HG03108 (cell line): ENCODE results near the gene ANAPC5.
"Not testable (repeated sequence)": the region's sequence is repeated elsewhere in the genome, so short reads cannot be mapped to it uniquely, and the experiment has no call there.

Experiments
- ATAC-seq: cut with Tn5 transposase; IDR thresholded peaks from one replicate; pipeline ENCODE4 v1.9.1; 2021; ENCODE audit warnings: moderate library complexity; ENCODE audit not compliant: unreplicated experiment

The ANAPC5 gene, protein sequence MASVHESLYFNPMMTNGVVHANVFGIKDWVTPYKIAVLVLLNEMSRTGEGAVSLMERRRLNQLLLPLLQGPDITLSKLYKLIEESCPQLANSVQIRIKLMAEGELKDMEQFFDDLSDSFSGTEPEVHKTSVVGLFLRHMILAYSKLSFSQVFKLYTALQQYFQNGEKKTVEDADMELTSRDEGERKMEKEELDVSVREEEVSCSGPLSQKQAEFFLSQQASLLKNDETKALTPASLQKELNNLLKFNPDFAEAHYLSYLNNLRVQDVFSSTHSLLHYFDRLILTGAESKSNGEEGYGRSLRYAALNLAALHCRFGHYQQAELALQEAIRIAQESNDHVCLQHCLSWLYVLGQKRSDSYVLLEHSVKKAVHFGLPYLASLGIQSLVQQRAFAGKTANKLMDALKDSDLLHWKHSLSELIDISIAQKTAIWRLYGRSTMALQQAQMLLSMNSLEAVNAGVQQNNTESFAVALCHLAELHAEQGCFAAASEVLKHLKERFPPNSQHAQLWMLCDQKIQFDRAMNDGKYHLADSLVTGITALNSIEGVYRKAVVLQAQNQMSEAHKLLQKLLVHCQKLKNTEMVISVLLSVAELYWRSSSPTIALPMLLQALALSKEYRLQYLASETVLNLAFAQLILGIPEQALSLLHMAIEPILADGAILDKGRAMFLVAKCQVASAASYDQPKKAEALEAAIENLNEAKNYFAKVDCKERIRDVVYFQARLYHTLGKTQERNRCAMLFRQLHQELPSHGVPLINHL

DNA sequence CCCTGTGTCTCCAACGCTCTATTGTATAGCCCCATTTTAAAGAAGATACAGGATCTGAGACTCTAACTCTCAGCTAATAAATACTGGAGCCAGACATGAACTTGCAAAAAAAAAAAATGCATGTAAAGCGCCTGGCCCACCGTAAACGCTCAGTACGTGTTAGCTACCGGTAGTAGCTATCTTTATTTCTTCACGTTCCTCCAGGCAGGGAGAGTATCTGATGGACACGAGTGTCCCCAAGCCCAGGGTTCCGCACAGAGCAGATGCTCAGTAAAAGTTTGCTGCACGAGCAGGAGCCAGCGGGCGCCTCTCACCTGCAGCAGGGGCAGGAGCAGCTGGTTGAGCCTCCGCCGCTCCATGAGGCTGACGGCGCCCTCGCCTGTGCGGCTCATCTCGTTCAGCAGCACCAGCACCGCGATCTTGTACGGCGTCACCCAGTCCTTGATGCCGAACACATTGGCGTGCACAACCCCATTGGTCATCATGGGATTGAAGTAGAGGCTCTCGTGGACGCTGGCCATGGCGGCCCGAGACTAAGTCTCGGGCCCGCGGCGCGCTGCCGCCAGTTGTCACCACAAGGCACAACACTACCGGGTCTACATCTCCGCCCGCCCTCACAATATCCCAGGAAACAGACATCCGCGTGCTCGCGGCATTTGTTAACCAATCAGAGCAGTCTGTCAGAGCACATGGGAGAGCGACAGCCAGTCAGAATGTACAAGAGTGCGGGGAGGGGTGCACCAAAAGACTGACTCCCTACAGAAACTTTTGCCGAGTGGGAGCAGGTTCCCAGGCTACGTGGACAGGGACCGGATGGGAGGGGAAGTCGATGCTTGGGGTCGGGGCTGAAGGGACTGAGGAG lies at the start of gene ANAPC5:
Gene ANAPC5, minus strand, starts transcription at position 592 of the 862 bp plus-strand sequence. Its CDS starts 71 bp downstream, at position 521.
- peak; percentile 99 for ATAC-seq

DNA sequence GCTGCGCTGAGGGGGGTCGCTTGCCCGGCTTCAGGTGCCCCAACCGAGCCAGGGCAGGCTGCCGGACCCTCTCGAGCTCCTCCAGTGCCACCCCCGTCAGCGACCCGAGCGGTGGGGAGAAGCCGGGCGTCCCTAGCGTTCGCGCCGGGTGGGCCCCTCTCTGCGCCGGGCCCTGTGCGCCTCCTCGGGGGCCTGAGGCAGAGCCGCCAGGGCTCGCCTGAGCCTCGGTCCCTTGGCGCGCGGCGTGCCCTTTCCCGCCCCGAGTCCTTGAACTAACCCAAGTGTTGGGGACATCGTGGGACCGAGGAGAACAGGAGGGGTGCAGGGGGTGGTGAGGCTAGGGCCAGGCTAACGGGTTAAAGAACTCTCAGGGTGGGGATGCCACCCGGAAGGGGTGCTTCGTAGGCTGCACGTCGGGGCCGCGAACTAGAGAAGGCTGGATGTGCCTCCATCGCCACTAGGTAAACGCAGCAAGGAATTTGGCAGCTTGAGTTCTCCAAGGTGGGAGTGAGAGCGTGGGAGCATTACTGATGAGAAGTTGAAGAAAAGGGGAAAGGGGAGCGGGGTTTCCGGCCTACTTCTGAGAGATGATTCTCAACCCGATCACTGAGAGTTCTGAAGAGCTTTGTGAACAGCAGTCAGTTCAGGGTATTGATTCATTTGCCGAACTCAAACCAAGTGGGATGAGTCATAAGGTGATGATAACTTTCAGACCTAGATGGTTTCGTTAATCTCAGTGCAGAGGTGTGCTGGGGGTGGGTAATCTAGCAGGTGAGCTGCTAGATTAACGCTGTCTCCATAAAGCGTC lies 48.3 kb upstream of the ANAPC5 start:
- peak; percentile 28 for ATAC-seq

DNA sequence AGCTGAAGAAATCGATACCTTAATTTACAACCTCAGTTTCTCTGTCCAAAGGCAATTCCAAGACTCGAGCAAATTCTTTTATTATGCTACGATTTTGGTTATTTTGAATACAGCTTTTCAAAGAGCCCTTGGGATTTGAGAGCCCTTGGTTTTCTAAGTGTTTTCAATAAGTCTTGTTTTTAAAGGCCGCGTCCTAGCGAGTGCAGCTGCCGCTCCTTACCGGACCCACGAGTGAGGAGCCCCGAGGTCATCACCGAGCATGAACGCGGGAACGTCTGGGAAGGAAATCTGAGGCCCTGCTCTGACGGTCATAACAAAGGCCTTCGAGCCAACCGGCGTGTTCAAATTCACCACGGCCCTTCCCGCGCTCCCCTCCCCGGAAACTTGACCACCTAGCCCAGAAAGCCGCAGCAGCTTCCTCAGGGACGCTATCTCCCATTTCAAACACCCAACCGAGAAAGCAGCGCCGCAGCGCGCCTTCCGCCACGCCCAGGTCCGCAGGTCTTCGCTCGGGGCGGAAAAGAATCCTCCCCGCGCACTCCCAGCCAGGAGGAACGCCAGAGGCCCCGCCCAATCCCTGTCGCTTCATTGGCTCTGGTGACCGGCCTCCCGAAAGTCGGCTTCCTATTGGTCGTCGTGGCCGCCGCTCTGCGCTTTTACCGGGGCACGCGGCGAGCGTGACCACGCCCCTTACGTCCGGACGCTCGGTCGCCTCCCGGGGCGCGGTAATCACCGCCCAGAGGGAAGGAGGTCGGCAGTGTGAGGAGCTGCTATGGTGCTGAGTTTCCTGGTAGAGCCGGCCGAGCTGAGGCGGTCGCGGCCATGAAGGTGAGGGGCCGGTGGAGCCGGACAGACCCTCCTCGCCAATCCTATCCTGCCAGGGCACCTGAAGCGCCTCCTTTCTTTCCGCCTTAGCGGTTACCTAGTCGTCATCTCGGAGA lies 47.5 kb upstream of the ANAPC5 start, which contains the start of gene RNF34:
Gene RNF34, plus strand, starts transcription at position 728 of the 941 bp plus-strand sequence. Its CDS starts 95 bp downstream, at position 823.
- ATAC-seq, result peak; percentile 94

DNA sequence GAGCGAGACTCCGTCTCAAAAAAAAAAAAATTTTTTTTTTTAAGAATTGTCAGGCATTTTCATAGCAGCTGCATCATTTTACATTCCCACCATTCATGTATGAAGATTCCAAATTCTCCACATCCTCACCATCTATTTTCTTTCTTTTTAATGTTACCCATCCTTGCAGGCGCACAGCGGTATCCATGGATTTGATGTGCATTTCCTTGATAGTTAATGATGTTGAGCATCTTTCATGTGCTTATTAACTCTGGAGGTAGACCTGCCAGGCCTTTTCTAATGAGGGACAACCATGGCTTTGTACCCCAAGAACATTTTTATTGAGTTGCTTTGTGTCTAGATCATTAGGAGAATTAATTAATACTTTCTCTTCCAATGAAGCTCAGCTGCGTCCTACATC lies 46.1 kb upstream of the ANAPC5 start:
- no peak for ATAC-seq

DNA sequence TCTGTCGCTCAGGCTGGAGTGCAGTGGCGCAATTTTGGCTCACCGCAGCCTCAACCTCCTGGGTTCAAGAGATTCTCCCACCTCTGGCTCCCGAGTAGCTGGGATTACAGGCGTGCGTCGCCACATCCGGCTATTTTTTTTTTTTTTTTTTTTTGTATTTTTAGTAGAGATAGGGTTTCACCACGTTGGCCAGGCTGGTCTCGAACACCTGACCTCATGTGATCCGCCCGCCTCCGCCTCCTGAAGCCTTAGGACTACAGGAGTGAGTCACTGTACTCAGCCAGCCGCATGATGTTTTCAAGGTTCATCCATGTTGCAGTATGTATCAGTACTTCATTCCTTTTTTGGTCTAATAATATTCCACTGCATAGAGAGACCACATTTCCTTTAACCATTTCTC lies 45.3 kb upstream of the ANAPC5 start:
- ATAC-seq, result no peak

DNA sequence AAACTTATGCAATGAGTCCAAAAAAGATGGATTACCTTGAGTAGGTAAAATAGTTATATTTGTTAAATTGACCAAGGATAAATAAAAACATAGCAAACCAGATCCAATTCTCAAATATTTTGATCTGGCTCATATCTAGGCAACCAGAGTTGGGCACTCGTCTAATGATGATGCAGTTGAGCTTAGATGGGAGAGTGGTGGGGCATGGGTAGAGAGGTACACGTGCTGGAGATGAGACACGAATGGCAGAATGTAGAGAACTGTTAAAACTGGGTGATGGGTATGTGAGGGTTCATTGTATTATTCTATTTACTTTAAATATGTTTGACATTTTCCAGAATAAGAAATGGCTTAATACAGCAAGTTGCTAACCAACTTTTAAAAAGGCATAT lies 40.1 kb upstream of the ANAPC5 start:
- ATAC-seq, result no peak

DNA sequence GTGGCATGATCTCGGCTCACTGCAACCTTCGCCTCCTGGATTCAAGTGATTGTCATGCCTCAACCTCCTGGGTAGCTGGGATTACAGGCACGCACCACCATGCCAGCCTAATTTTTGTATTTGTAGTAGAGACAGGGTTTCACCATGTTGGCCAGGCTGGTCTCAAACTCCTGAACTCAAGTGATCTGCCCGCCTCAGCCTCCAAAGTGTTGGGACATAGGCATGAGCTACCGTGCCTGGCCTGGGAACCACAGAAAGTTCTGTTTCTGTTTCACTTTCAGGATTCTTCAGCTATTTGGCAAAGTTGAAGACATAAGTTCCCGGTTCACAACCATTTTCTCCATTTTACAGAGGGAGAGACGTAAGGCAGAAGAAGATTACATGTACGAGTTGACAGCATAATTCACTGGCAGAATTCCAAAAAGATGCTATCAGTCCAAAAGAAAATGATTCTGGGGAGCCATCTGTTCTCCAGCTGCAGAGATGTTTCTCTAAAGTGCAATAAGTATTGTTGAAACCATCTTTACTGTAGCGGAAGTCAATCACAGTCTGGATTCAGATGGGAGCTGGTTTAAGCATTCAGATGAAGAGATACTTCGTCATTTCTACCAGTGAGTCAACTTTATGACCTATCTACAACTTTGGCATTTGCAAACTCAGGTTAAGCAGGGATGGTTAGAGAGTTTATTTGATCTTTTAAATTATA lies 39.6 kb upstream of the ANAPC5 start:
- peak; percentile 56 for ATAC-seq

DNA sequence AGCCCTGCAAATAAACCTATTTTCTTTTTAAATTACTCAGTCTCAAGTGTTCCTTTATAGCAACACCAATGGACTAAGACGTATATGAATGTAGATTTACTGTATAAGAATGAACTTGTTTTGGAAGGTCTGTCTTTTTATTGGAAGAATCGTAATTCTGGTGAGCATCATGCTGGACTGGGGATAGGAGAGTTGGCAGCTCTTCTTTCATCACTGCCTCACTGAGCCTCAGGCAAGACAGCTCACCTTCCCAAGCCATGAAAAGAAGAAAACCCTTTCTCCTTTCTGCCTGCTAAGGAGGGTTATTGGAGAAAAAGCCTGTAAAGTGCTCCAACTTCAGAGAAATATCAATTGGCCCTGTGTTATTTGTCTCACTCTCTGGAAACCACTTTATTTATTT lies 38.6 kb upstream of the ANAPC5 start:
- ATAC-seq, result no peak

DNA sequence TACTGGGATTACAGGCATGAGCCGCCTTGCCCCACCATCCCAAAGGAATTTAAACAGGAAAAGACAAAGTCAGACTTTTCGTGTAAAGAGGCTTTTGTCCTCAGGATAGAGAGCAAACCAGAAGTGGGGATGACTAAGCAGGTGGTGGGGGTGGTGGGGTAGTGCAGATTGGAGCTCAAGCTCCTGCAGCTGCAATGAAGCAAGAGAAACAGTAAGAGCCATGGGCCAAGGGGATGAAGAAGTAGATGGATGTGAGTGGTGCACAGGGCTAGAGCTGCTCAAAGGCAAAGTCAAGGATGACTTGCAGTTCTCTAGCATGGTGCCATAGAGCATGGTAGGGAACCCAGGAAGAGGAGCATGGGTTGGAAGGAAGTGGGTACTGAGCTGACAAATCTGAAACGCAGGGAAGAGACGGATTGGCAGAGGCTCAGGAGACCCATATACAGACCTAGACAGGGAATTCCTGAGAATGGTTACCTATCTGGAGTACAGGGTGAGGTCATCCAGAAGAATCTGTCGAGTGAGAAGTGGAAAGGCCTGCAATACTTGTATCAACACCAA lies 36.3 kb upstream of the ANAPC5 start:
- no peak for ATAC-seq

DNA sequence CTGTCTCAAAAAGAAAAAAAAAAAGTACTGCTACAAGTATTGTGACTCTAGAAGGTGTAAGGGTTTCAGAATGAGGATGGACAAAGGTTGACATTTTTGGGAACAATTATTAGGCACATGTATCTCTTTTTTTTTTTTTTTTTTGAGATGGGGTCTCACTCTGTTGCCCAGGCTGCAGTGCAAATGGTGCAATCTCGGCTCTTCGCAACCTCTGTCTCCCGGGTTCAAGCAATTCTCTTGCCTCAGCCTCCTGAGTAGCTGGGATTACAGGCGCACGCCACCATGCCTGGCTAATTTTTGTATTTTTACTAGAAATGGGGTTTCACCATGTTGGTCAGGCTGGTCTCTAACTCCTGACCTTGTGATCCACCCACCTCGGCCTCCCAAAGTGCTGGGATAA lies 32.7 kb upstream of the ANAPC5 start:
- ATAC-seq, result not testable (repeated sequence)

DNA sequence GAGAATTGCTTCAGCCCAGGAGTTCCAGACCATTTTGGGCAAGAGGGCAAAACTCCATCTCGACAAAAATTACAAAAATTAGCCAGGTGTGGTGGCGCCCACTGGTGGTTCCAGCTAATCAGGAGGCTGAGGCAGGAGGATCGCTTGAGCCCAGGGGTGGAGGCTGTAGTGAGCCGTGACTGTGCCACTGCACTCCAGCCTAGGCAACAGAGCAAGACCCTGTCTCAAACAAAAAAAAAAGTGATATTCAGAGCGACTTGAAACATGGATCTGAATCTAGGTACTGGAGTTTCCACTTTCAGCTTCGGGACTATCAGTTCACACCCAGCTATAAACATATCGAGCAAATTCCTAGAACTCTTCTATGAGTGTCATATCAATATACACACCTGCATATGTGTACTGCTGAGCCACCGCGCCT lies 31.4 kb upstream of the ANAPC5 start:
- ATAC-seq, result no peak

DNA sequence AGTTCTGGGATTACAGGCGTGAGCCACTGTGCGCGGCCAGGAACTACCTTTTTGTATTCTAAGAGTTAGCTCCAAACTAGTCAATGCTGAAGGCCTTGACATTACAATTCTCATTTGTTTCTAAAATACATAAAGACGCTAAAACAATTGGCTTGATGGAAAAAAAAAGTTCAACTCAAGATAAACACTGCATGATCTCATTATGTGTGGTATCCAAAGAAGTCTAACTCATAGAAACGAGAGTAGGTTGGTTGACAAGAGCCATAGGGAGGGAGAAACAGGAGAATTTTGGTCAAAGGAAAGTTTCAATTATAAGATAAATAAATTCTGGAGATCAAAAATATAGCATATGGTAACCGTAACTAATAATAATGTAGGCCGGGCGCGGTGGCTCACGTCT lies 27.7 kb upstream of the ANAPC5 start:
- ATAC-seq, result no peak

DNA sequence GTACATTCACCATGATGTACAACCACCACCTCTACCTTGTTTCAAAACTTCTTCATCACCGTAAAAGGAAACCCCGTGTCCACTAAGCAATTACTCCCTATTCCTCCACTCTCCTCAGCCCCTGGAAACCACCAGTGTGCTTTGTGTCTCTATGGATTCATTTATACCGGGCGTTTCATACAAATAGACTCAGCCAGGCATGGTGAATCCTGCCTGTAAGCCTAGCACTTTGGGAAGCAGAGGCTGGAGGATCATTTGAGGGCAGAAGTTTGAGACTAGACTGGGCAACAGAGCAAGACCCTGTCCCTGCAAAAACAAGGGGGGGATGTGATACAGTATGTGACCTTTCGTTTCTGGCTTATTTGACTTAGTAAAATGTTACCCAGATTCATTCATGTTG lies 26.5 kb upstream of the ANAPC5 start:
- ATAC-seq, result no peak

DNA sequence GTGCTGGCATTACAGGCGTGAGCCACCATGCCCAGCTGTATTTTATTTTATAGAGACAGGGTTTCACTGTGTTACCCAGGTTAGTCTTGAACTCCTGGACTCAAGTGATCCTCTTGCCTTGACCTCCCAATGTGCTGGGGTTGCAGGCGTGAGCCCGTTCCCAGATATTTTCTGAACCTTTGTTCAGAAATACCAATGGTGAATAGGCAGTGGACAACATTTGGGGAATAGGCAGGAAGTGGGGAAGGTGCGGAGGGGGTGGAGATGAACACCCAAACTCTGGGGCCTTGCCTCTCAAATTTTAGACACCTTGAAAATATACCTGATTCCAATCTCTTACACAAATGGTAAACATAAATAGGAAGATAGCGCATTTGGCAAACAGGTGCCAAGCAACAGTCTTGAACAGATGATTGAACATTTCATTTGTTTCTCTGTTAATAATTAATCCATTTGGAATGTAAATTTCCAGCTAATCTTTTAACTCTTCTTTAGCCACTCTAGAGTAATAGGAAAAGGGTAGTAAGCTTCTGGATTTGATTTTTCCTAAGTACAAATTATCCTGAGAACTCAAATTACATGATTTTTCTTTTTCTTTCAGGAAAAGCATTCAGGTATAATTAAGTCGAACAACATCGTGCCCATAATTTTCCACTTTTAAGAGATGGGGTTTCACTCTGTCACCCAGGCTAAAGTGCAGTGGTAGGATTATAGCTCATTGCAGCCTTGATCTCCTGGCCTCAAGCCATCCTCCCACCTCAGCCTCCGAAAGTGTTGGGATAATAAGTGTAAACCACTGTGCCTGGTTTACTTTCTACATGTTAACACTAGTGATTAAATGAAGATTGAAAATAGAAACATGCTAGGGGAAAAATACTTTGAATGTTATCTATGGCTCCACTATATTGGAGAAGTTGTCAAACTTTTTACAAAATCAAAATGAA lies 24.8 kb upstream of the ANAPC5 start:
- ATAC-seq, result no peak

DNA sequence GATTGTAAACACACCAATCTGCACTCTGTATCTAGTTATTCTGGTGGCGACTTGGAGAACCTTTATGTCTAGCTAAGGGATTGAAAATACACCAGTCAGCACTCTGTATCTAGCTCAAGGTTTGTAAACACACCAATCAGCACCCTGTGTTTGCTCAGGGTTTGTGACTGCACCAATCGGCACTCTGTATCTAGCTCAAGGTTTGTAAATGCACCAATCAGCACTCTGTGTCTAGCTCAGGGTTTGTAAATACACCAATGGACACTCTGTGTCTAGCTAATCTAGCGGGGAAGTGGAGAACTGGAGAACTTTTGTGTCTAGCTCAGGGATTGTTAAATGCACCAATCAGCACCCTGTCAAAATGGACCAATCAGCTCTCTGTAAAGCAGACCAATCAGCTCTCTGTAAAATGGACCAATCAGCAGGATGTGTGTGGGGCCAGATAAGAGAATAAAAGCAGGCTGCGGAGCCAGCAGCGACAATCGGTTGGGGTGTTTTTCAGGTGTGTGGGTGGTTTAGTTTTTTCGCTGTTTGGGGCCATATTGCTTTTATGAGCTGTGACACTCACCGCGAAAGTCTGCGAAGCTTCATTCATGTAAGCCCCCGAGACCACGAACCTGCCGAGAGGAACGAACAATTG lies 22.9 kb upstream of the ANAPC5 start:
- ATAC-seq, result not testable (repeated sequence)

DNA sequence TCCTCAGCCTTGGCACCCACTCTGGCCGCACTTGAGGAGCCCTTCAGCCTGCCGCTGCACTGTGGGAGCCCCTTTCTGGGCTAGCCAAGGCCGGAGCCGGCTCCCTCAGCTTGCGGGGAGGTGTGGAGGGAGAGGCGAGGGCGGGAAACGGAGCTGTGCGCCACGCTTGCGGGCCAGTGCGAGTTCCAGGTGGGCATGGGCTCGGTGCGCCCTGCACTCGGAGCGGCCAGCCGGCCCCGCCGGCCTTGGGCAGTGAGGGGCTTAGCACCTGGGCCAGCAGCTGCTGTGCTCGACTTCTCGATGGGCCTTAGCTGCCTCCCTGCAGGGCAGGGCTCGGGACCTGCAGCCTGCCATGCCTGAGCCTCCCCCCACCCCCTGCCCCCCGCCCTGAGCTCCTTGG lies 22.1 kb upstream of the ANAPC5 start:
- ATAC-seq, result not testable (repeated sequence)

DNA sequence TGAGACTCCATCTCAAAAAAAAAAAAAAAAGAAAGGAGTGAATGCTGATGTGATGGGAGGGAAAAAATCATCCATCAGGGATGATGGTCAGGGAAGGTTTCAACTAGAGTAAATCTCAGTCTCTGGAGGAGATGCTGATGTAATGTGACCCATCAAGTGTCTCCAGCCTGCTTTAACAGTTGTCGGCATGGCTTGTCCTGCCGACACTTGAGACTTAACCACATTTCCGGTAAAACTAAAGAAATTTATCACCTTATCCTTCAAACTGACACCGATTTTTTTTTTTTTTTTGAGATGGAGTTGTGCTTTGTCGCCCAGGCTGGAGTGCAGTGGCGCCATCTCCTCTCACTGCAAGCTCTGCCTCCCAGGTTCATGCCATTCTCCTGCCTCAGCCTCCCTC lies 21.5 kb upstream of the ANAPC5 start:
- ATAC-seq, result no peak
